ENCODE measurements around the gene PIGO.

The PIGO gene

GRCh38 chr9:35106343-35106730 lies 9.9 kb upstream of the PIGO start:
- Histone ChIP-seq H3K27ac (ENCODE audit: poor library complexity, severe bottlenecking) (no peak overlapping the region), H3K4me3 (ENCODE audit: severe bottlenecking) (no peak overlapping the region), H3K36me3 (ENCODE audit: low read depth) (peaks cover 52% of the 10 kb centered on the region), H3K9me3 (ENCODE audit: severe bottlenecking) (no peaks in the 10 kb centered on the region), H3K27me3 (ENCODE audit: insufficient read depth, poor library complexity, severe bottlenecking) (no peaks in the 10 kb centered on the region), H3K4me1 (ENCODE audit: insufficient read depth, poor library complexity, severe bottlenecking) (peaks cover 8% of the 10 kb centered on the region)
- DNase-seq (ENCODE audit: low spot score) (no peak), ATAC-seq (ENCODE audit: low read depth) (no peak)
- TF ChIP-seq CTCF (IDR thresholded peaks at IDR 0.05; ENCODE audit: poor library complexity, severe bottlenecking) = no peak

GRCh38 chr9:35105571-35106342 lies 9.4 kb upstream of the PIGO start:
- H3K4me3 ChIP-seq (ENCODE audit: severe bottlenecking) = no peak overlapping the region

DNA sequence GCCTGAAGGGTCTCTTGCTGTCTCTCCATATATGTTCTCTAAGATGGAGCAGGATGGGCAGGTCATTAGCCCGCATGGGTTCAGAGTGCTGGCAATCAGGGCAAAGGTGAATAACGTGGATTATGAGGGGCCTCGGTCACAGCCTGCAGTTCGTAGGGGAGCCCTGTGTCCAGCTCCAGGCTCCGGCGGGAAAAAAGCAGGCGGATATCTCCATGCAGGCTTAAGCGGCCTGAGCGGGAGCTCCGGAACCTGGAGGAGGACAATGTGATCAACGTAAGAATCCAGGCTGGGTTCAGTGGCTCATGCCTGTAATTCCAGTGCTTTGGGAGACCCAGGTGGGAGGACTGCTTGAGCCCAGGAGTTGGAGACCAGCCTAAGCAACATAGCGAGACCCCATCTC lies 8.7 kb upstream of the PIGO start:
- no peak overlapping the region for H3K4me3 ChIP-seq (ENCODE audit: severe bottlenecking)
- H3K27me3 ChIP-seq (ENCODE audit: insufficient read depth, poor library complexity, severe bottlenecking) = no peaks in the 10 kb centered on the region
- H3K36me3 ChIP-seq (ENCODE audit: low read depth) = peaks cover 64% of the 10 kb centered on the region
- no peak overlapping the region for H3K27ac ChIP-seq (ENCODE audit: poor library complexity, severe bottlenecking)
- ATAC-seq (ENCODE audit: low read depth) (no peak), DNase-seq (ENCODE audit: low spot score) (no peak)
- no peaks in the 10 kb centered on the region for H3K9me3 ChIP-seq (ENCODE audit: severe bottlenecking)
- no peak for TF ChIP-seq CTCF (IDR thresholded peaks at IDR 0.05; ENCODE audit: poor library complexity, severe bottlenecking)
- peaks cover under 1% of the 10 kb centered on the region for H3K4me1 ChIP-seq (ENCODE audit: insufficient read depth, poor library complexity, severe bottlenecking)

More at GRCh38 chr9:35105571-35106342, 9.4 kb upstream of the PIGO start:
- Histone ChIP-seq H3K27ac (ENCODE audit: poor library complexity, severe bottlenecking) (no peak overlapping the region), H3K9me3 (ENCODE audit: severe bottlenecking) (no peaks in the 10 kb centered on the region), H3K27me3 (ENCODE audit: insufficient read depth, poor library complexity, severe bottlenecking) (no peaks in the 10 kb centered on the region), H3K36me3 (ENCODE audit: low read depth) (peaks cover 57% of the 10 kb centered on the region), H3K4me1 (ENCODE audit: insufficient read depth, poor library complexity, severe bottlenecking) (peaks cover 7% of the 10 kb centered on the region)
- no peak for TF ChIP-seq CTCF (IDR thresholded peaks at IDR 0.05; ENCODE audit: poor library complexity, severe bottlenecking)
- no peak for DNase-seq (ENCODE audit: low spot score)
- no peak for ATAC-seq (ENCODE audit: low read depth)

DNA sequence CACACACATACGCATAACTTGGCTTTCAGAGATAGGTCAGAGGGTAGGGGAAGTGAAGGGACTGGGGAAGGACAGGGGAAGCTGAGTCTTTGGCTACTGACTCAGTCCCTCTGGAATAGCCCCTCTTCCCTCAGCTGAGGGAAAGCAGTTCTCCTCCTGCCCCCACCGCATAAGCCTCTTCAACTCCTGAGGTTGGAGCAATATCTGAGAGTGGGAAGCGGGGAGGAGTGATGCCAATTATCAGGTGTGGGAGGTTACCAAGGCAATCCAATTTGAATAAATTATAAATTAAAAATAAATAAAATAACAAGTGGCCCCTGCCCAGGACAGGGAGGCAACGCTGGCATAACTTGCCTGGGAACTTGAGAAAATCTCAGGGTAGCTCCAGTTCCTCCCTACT lies 8.2 kb upstream of the PIGO start:
- ATAC-seq (ENCODE audit: low read depth) = no peak
- DNase-seq (ENCODE audit: low spot score) = no peak

More for the DNA sequence above, 8.2 kb upstream of the PIGO start:
- H3K27me3 ChIP-seq (ENCODE audit: insufficient read depth, poor library complexity, severe bottlenecking) = no peaks in the 10 kb centered on the region
- H3K27ac ChIP-seq (ENCODE audit: poor library complexity, severe bottlenecking) = no peak overlapping the region
- H3K4me1 ChIP-seq (ENCODE audit: insufficient read depth, poor library complexity, severe bottlenecking) = no peaks in the 10 kb centered on the region
- no peaks in the 10 kb centered on the region for H3K9me3 ChIP-seq (ENCODE audit: severe bottlenecking)
- peaks cover 69% of the 10 kb centered on the region for H3K36me3 ChIP-seq (ENCODE audit: low read depth)
- no peak overlapping the region for H3K4me3 ChIP-seq (ENCODE audit: severe bottlenecking)
- no peak for TF ChIP-seq CTCF (IDR thresholded peaks at IDR 0.05; ENCODE audit: poor library complexity, severe bottlenecking)
